ENCODE results near the gene CARD11. TPM values are rescaled to one million over a fixed set of nuclear protein-coding genes. Genes with fewer than 3 reads are reported as not detected.
"Not testable (repeated sequence)": the region's sequence is repeated elsewhere in the genome, so short reads cannot be mapped to it uniquely, and the experiment has no call there.

The CARD11 gene
- polyA plus RNA-seq, 4 donors, result 0.67 to 5.4 (median 3.2) TPM

DNA sequence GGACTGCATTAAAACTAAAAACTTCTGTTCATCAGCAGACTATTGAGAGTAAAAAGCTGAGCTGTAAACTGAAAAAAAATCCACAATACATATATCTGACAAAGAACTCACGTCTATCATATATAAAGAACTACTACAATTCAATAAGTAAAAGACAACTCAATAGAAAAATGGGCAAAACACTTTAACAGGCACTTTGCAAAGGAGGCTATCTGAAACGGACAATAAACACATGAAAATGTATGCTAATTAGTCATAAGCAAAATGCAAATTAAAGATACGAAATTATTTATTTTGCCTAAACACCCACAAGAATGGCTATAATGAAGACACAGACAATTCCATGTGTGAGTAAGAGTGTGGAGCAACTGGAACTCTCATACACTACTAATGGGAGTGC is 18.1 kb downstream of the CARD11 start:
- Histone ChIP-seq H3K9me3 (ENCODE audit: control insufficient read depth in 2 of 2, insufficient read depth in 1 of 2, low read depth in 1 of 2, low read length in 1 of 2) (peaks cover 0 to 12% of the 10 kb centered on the region in 2 donors), H3K4me1 (ENCODE audit: control insufficient read depth in 3 of 3, insufficient read depth in 2 of 3, low read depth in 1 of 3, low read length in 2 of 3) (no peaks in the 10 kb centered on the region), H3K4me3 (ENCODE audit: low read depth in 1 of 3, low read length in 3 of 3) (no peak overlapping the region), H3K27me3 (ENCODE audit: control insufficient read depth in 3 of 3, insufficient read depth in 3 of 3, low read length in 3 of 3) (peaks cover 0 to 2% (median 0%) of the 10 kb centered on the region in 3 donors), H3K36me3 (ENCODE audit: control insufficient read depth in 3 of 3, insufficient read depth in 2 of 3, low read depth in 1 of 3, low read length in 3 of 3) (no peaks in the 10 kb centered on the region), H3K27ac (ENCODE audit: low read depth in 1 of 3, low read length in 2 of 3) (no peak overlapping the region)
- 91 to 95% (median 93%) methylated on average over 3 of the region's 3 CpGs for WGBS, 3 donors
- DNase-seq (no peak), FAIRE-seq (no peak)

GRCh38 chr7:3021825-3022224 is 21.8 kb downstream of the CARD11 start:
- peaks cover 0 to 4% (median 0%) of the 10 kb centered on the region in 3 donors for H3K36me3 ChIP-seq (ENCODE audit: control insufficient read depth in 3 of 3, insufficient read depth in 2 of 3, low read depth in 1 of 3, low read length in 3 of 3)
- no peak overlapping the region for H3K27ac ChIP-seq (ENCODE audit: low read depth in 1 of 3, low read length in 2 of 3)
- H3K27me3 ChIP-seq (ENCODE audit: control insufficient read depth in 3 of 3, insufficient read depth in 3 of 3, low read length in 3 of 3), result no peaks in the 10 kb centered on the region
- no peaks in the 10 kb centered on the region for H3K4me1 ChIP-seq (ENCODE audit: control insufficient read depth in 3 of 3, insufficient read depth in 2 of 3, low read depth in 1 of 3, low read length in 2 of 3)
- H3K9me3 ChIP-seq (ENCODE audit: control insufficient read depth in 2 of 2, insufficient read depth in 1 of 2, low read depth in 1 of 2, low read length in 1 of 2), result peaks cover 0 to 15% of the 10 kb centered on the region in 2 donors
- no peak for FAIRE-seq
- 72 to 79% (median 74%) methylated on average over 2 of the region's 2 CpGs for WGBS, 3 donors
- no peak for DNase-seq
- H3K4me3 ChIP-seq (ENCODE audit: low read depth in 1 of 3, low read length in 3 of 3), result no peak overlapping the region

GRCh38 chr7:3021224-3021623 is 22.4 kb downstream of the CARD11 start:
- not testable (repeated sequence) for H3K4me1 ChIP-seq (ENCODE audit: control insufficient read depth in 3 of 3, insufficient read depth in 2 of 3, low read depth in 1 of 3, low read length in 2 of 3); DNase-seq; H3K27ac ChIP-seq (ENCODE audit: low read depth in 1 of 3, low read length in 2 of 3); H3K27me3 ChIP-seq (ENCODE audit: control insufficient read depth in 3 of 3, insufficient read depth in 3 of 3, low read length in 3 of 3); FAIRE-seq; H3K36me3 ChIP-seq (ENCODE audit: control insufficient read depth in 3 of 3, insufficient read depth in 2 of 3, low read depth in 1 of 3, low read length in 3 of 3); H3K4me3 ChIP-seq (ENCODE audit: low read depth in 1 of 3, low read length in 3 of 3)
- WGBS, 3 donors, result 94 to 98% (median 96%) methylated on average over 8 of the region's 8 CpGs
- peaks cover 0 to 14% of the 10 kb centered on the region in 2 donors for H3K9me3 ChIP-seq (ENCODE audit: control insufficient read depth in 2 of 2, insufficient read depth in 1 of 2, low read depth in 1 of 2, low read length in 1 of 2)

- H3K27ac ChIP-seq (ENCODE audit: low read depth in 1 of 3, low read length in 2 of 3), result no peak overlapping the region
- H3K9me3 ChIP-seq (ENCODE audit: control insufficient read depth in 2 of 2, insufficient read depth in 1 of 2, low read depth in 1 of 2, low read length in 1 of 2), result peaks cover 0 to 11% of the 10 kb centered on the region in 2 donors
- H3K36me3 ChIP-seq (ENCODE audit: control insufficient read depth in 3 of 3, insufficient read depth in 2 of 3, low read depth in 1 of 3, low read length in 3 of 3), result peaks cover 0 to 4% (median 0%) of the 10 kb centered on the region in 3 donors
- DNase-seq (no peak), FAIRE-seq (no peak)
- no peak overlapping the region for H3K4me3 ChIP-seq (ENCODE audit: low read depth in 1 of 3, low read length in 3 of 3)
- 76 to 81% (median 76%) methylated on average over 1 of the region's 1 CpG for WGBS, 3 donors
- no peaks in the 10 kb centered on the region for H3K4me1 ChIP-seq (ENCODE audit: control insufficient read depth in 3 of 3, insufficient read depth in 2 of 3, low read depth in 1 of 3, low read length in 2 of 3)
- no peaks in the 10 kb centered on the region for H3K27me3 ChIP-seq (ENCODE audit: control insufficient read depth in 3 of 3, insufficient read depth in 3 of 3, low read length in 3 of 3)
These were observed 23.3 kb downstream of the CARD11 start for GRCh38 chr7:3020416-3020815.

GRCh38 chr7:3019801-3020200 is 23.9 kb downstream of the CARD11 start:
- WGBS, 3 donors, result 84 to 85% (median 84%) methylated on average over 4 of the region's 4 CpGs
- no peak overlapping the region for H3K27ac ChIP-seq (ENCODE audit: low read depth in 1 of 3, low read length in 2 of 3)
- FAIRE-seq (no peak), DNase-seq (no peak)
- H3K4me3 ChIP-seq (ENCODE audit: low read depth in 1 of 3, low read length in 3 of 3), result no peak overlapping the region
- peaks cover 0 to 4% (median 0%) of the 10 kb centered on the region in 3 donors for H3K36me3 ChIP-seq (ENCODE audit: control insufficient read depth in 3 of 3, insufficient read depth in 2 of 3, low read depth in 1 of 3, low read length in 3 of 3)
- peaks cover 0 to 8% of the 10 kb centered on the region in 2 donors for H3K9me3 ChIP-seq (ENCODE audit: control insufficient read depth in 2 of 2, insufficient read depth in 1 of 2, low read depth in 1 of 2, low read length in 1 of 2)
- no peaks in the 10 kb centered on the region for H3K27me3 ChIP-seq (ENCODE audit: control insufficient read depth in 3 of 3, insufficient read depth in 3 of 3, low read length in 3 of 3)
- H3K4me1 ChIP-seq (ENCODE audit: control insufficient read depth in 3 of 3, insufficient read depth in 2 of 3, low read depth in 1 of 3, low read length in 2 of 3), result no peaks in the 10 kb centered on the region

DNA sequence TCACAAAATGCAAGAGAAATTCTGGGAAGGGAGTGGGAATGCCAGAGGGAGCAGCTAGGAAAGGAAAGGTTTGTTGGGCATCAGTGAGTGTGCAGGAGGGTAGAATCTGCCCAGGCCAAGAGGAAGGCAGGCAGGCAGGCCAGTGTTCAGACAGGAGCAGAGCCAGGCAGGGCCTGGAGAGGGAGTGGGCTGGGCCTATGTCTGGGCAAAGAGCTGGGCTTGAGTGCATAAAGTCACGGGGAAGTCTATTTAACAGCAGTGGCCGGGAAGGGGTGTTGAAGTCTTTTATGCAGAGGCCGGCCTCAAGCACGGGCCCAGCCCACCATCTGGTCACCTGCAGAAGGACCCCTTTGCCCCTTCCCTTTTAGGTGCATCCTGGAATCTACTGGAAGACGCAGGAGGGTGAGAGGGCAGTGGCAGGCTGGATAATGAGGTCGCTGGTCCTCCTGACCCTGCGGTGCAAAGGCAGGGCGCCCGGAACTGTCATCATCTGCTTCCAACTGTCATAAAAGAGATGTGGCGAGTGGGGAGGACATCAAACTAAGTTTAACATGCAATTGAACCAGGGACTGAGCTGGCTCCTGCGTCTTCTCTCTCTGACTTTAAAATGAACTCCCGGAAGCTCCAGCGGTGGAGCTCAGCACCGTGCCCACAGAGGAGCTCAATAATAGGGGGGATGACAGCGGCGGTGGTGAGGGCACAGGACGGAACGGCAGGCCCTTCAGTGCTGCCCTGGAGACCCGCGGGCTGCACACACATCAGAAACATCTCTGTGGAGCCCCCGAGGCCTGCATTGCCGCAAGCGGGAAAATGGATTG is 29.5 kb downstream of the CARD11 start:
- FAIRE-seq (no peak), DNase-seq (no peak)

GRCh38 chr7:3011211-3011852 is 32.3 kb downstream of the CARD11 start:
- H3K27ac ChIP-seq (ENCODE audit: low read depth in 1 of 3, low read length in 2 of 3), result no peak overlapping the region
- FAIRE-seq (no peak), DNase-seq (no peak)
- H3K36me3 ChIP-seq (ENCODE audit: control insufficient read depth in 3 of 3, insufficient read depth in 2 of 3, low read depth in 1 of 3, low read length in 3 of 3), result no peaks in the 10 kb centered on the region
- H3K4me3 ChIP-seq (ENCODE audit: low read depth in 1 of 3, low read length in 3 of 3), result no peak overlapping the region
- no peaks in the 10 kb centered on the region for H3K4me1 ChIP-seq (ENCODE audit: control insufficient read depth in 3 of 3, insufficient read depth in 2 of 3, low read depth in 1 of 3, low read length in 2 of 3)
- WGBS, 3 donors, result 62 to 66% (median 63%) methylated on average over 5 of the region's 5 CpGs
- peaks cover 0 to 7% of the 10 kb centered on the region in 2 donors for H3K9me3 ChIP-seq (ENCODE audit: control insufficient read depth in 2 of 2, insufficient read depth in 1 of 2, low read depth in 1 of 2, low read length in 1 of 2)
- no peaks in the 10 kb centered on the region for H3K27me3 ChIP-seq (ENCODE audit: control insufficient read depth in 3 of 3, insufficient read depth in 3 of 3, low read length in 3 of 3)

More for the DNA sequence above, 29.5 kb downstream of the CARD11 start:
- peaks cover 0 to 7% of the 10 kb centered on the region in 2 donors for H3K9me3 ChIP-seq (ENCODE audit: control insufficient read depth in 2 of 2, insufficient read depth in 1 of 2, low read depth in 1 of 2, low read length in 1 of 2)
- no peaks in the 10 kb centered on the region for H3K4me1 ChIP-seq (ENCODE audit: control insufficient read depth in 3 of 3, insufficient read depth in 2 of 3, low read depth in 1 of 3, low read length in 2 of 3)
- no peak overlapping the region for H3K27ac ChIP-seq (ENCODE audit: low read depth in 1 of 3, low read length in 2 of 3)
- H3K27me3 ChIP-seq (ENCODE audit: control insufficient read depth in 3 of 3, insufficient read depth in 3 of 3, low read length in 3 of 3), result no peaks in the 10 kb centered on the region
- 90 to 93% (median 91%) methylated on average over 23 of the region's 23 CpGs for WGBS, 3 donors
- H3K4me3 ChIP-seq (ENCODE audit: low read depth in 1 of 3, low read length in 3 of 3), result no peak overlapping the region
- peaks cover 0 to under 1% (median 0%) of the 10 kb centered on the region in 3 donors for H3K36me3 ChIP-seq (ENCODE audit: control insufficient read depth in 3 of 3, insufficient read depth in 2 of 3, low read depth in 1 of 3, low read length in 3 of 3)

- Histone ChIP-seq H3K36me3 (ENCODE audit: control insufficient read depth in 3 of 3, insufficient read depth in 2 of 3, low read depth in 1 of 3, low read length in 3 of 3) (no peaks in the 10 kb centered on the region), H3K9me3 (ENCODE audit: control insufficient read depth in 2 of 2, insufficient read depth in 1 of 2, low read depth in 1 of 2, low read length in 1 of 2) (peaks cover 0 to 7% of the 10 kb centered on the region in 2 donors), H3K4me3 (ENCODE audit: low read depth in 1 of 3, low read length in 3 of 3) (no peak overlapping the region), H3K4me1 (ENCODE audit: control insufficient read depth in 3 of 3, insufficient read depth in 2 of 3, low read depth in 1 of 3, low read length in 2 of 3) (no peaks in the 10 kb centered on the region), H3K27me3 (ENCODE audit: control insufficient read depth in 3 of 3, insufficient read depth in 3 of 3, low read length in 3 of 3) (no peaks in the 10 kb centered on the region), H3K27ac (ENCODE audit: low read depth in 1 of 3, low read length in 2 of 3) (no peak overlapping the region)
- DNase-seq, result peak in 1 of 2 donors; percentile 16
- WGBS, 3 donors, result 56 to 75% (median 74%) methylated on average over 7 of the region's 7 CpGs
- no peak for FAIRE-seq
These were observed 33.5 kb downstream of the CARD11 start for GRCh38 chr7:3010161-3010560.

Data from small intestine (tissue), 7 donors.